Keratinocyte (primary cell): Measurements from ENCODE around the gene TIMP2. TPM values are rescaled to one million over a fixed set of nuclear protein-coding genes. Genes with fewer than 3 reads are reported as not detected.

Experiments
- DNase-seq: peaks from one replicate; pipeline ENCODE4 v3.0.0-alpha.2; 2011; ENCODE audit warnings: low read depth, missing footprints, low spot score
- FAIRE-seq: peaks from 2 replicates; lab custom pipeline; 2011; peaks lifted over from hg19 to GRCh38; lab: Jason Lieb, UNC
- H2AFZ ChIP-seq: 2 replicates; pipeline ENCODE4 v1.6.0; 2012; ENCODE audit warnings: low read length, control low read depth, inconsistent platforms; ENCODE audit not compliant: control insufficient read depth
- H3K27ac ChIP-seq: 2 replicates; pipeline ENCODE4 v1.5.1; 2011; ENCODE audit warnings: low read length; ENCODE audit not compliant: control insufficient read depth, insufficient read depth
- H3K27me3 ChIP-seq: 3 replicates; pipeline ENCODE4 v1.6.0; 2011; ENCODE audit warnings: low read length; ENCODE audit not compliant: control insufficient read depth, insufficient read depth; ENCODE audit errors: extremely low read depth
- H3K36me3 ChIP-seq, 2 experiments: 2 replicates in 1 of 2; 3 replicates in 1 of 2; pipeline ENCODE4 v1.5.1; 2011; ENCODE audit warnings: low read length in 2 of 2, mild to moderate bottlenecking in 1 of 2; ENCODE audit not compliant: control insufficient read depth in 2 of 2, insufficient read depth in 2 of 2; ENCODE audit errors: extremely low read depth in 1 of 2
- H3K4me1 ChIP-seq: 3 replicates; pipeline ENCODE4 v1.5.1; 2011; ENCODE audit warnings: low read length; ENCODE audit not compliant: control insufficient read depth, insufficient read depth; ENCODE audit errors: extremely low read depth
- H3K4me2 ChIP-seq: 3 replicates; pipeline ENCODE4 v1.6.0; 2011; ENCODE audit warnings: low read depth, low read length; ENCODE audit not compliant: control insufficient read depth, insufficient read depth; ENCODE audit errors: extremely low read depth
- H3K4me3 ChIP-seq, 3 experiments: fragments of 200-600 bp in 1 of 3; sonication (generic) in 1 of 3; 2 replicates in 2 of 3; 3 replicates in 1 of 3; pipeline ENCODE4 v1.5.1; 2011 to 2016; ENCODE audit warnings: low read length in 3 of 3, mild to moderate bottlenecking in 3 of 3, control low read depth in 2 of 3, inconsistent platforms in 1 of 3, low read depth in 1 of 3, mixed read lengths in 1 of 3, mixed run types in 1 of 3, moderate library complexity in 1 of 3; ENCODE audit not compliant: control insufficient read depth in 2 of 3, insufficient read depth in 2 of 3; ENCODE audit errors: extremely low read depth in 1 of 3
- H3K79me2 ChIP-seq: 2 replicates; pipeline ENCODE4 v1.6.0; 2012; ENCODE audit warnings: low read length; ENCODE audit not compliant: control insufficient read depth, insufficient read depth
- H3K9ac ChIP-seq: 3 replicates; pipeline ENCODE4 v1.6.0; 2011; ENCODE audit warnings: low read length; ENCODE audit not compliant: control insufficient read depth, insufficient read depth; ENCODE audit errors: extremely low read depth
- H3K9me1 ChIP-seq: 3 replicates; pipeline ENCODE4 v1.6.0; 2011; ENCODE audit warnings: low read length; ENCODE audit not compliant: control insufficient read depth, insufficient read depth; ENCODE audit errors: extremely low read depth
- H3K9me3 ChIP-seq: 2 replicates; pipeline ENCODE4 v1.5.1; 2012; ENCODE audit warnings: low read depth, low read length; ENCODE audit not compliant: control insufficient read depth
- H4K20me1 ChIP-seq: 3 replicates; pipeline ENCODE4 v1.6.0; 2011; ENCODE audit warnings: low read length; ENCODE audit not compliant: control insufficient read depth, insufficient read depth; ENCODE audit errors: extremely low read depth
- EZH2 ChIP-seq: IDR thresholded peaks from one replicate; pipeline ENCODE4 v1.6.1; 2012; ENCODE audit warnings: inconsistent platforms, mild to moderate bottlenecking, low read length, moderate library complexity
- dilution Hi-C: fragments of 300-500 bp; cut with MboI; formaldehyde crosslinking; loops from one replicate; pipeline ENCODE4 v1.7.0; 2020; ENCODE audit warnings: low sequenced_read_pairs; ENCODE audit not compliant: extremely low pct_ligation_motif_present
- polyA plus RNA-seq, 5 experiments: library from polyadenylated mRNA; depleted of rRNA in 3 of 5; stranded (reverse) in 3 of 5; stranded (forward) in 1 of 5; unstranded in 1 of 5; fragments of >200 nt; gene quantifications; 1 replicate in 1 of 5; 2 replicates in 3 of 5; 3 replicates in 1 of 5; pipeline versions ENCODE4 v1.2.1 to v1.2.3, GENCODE V29; 2011 to 2012; ENCODE audit warnings: missing spikeins in 2 of 5, low read depth in 1 of 5, low replicate concordance in 1 of 5
- TF ChIP-seq, protein P1 (sequence below), 3 experiments: IDR thresholded peaks in 1 of 3; conservative IDR thresholded peaks in 1 of 3; optimal IDR thresholded peaks in 1 of 3; 2 replicates in 2 of 3; 3 replicates in 1 of 3; pipeline versions ENCODE3 to v1.5.1; 2011; ENCODE audit warnings: low read length in 3 of 3, mild to moderate bottlenecking in 3 of 3, moderate library complexity in 2 of 3, control low read depth in 1 of 3, inconsistent platforms in 1 of 3; ENCODE audit not compliant: insufficient read depth in 2 of 3; ENCODE audit errors: extremely low read depth in 1 of 3

Gene TIMP2
- polyA plus RNA-seq, 1 donor (not counting 4 experiments of a cell fraction or from before 2014, with no cell fraction given) = 1.2 TPM

DNA sequence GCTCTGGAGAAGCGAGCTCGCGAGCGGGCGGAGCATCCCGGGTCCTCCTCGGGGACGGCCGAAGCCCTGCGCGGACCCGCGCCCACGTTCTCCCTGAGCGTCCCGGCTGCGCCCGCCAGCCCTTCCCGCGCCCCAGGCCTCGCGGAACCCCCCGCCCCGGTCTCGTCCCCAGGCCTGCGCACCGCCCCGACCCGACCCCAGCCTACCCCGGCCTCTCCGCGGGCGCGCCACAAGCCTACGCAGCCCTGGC is 84.7 kb downstream of the TIMP2 start:
- Histone ChIP-seq H3K4me3 (peak overlapping the region; percentile 67 to 89 (median 86)), H3K9me3 (no peaks in the 10 kb centered on the region), H3K9me1 (no peaks in the 10 kb centered on the region), H3K9ac (peak overlapping the region; percentile 94), H3K36me3 (peaks cover 15 to 28% of the 10 kb centered on the region in 2 experiments), H3K27me3 (no peaks in the 10 kb centered on the region), H4K20me1 (peaks cover 13% of the 10 kb centered on the region), H3K4me1 (peaks cover 18% of the 10 kb centered on the region), H2AFZ (no peak overlapping the region), H3K4me2 (peak overlapping the region; percentile 25), H3K27ac (peak overlapping the region; percentile 83), H3K79me2 (peaks cover 46% of the 10 kb centered on the region)
- dilution Hi-C loops = no loop called here
- DNase-seq (no peak), FAIRE-seq (no peak)
- TF ChIP-seq, protein P1, sequence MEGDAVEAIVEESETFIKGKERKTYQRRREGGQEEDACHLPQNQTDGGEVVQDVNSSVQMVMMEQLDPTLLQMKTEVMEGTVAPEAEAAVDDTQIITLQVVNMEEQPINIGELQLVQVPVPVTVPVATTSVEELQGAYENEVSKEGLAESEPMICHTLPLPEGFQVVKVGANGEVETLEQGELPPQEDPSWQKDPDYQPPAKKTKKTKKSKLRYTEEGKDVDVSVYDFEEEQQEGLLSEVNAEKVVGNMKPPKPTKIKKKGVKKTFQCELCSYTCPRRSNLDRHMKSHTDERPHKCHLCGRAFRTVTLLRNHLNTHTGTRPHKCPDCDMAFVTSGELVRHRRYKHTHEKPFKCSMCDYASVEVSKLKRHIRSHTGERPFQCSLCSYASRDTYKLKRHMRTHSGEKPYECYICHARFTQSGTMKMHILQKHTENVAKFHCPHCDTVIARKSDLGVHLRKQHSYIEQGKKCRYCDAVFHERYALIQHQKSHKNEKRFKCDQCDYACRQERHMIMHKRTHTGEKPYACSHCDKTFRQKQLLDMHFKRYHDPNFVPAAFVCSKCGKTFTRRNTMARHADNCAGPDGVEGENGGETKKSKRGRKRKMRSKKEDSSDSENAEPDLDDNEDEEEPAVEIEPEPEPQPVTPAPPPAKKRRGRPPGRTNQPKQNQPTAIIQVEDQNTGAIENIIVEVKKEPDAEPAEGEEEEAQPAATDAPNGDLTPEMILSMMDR (optimal IDR thresholded peaks at IDR 0.05 in 1 of 3, IDR thresholded peaks at IDR 0.05 in 1 of 3, conservative IDR thresholded peaks at IDR 0.05 in 1 of 3; ENCODE audit: extremely low read depth in 1 of 3, insufficient read depth in 2 of 3, low read length in 3 of 3) = no peak
- TF ChIP-seq EZH2 = no peak

DNA sequence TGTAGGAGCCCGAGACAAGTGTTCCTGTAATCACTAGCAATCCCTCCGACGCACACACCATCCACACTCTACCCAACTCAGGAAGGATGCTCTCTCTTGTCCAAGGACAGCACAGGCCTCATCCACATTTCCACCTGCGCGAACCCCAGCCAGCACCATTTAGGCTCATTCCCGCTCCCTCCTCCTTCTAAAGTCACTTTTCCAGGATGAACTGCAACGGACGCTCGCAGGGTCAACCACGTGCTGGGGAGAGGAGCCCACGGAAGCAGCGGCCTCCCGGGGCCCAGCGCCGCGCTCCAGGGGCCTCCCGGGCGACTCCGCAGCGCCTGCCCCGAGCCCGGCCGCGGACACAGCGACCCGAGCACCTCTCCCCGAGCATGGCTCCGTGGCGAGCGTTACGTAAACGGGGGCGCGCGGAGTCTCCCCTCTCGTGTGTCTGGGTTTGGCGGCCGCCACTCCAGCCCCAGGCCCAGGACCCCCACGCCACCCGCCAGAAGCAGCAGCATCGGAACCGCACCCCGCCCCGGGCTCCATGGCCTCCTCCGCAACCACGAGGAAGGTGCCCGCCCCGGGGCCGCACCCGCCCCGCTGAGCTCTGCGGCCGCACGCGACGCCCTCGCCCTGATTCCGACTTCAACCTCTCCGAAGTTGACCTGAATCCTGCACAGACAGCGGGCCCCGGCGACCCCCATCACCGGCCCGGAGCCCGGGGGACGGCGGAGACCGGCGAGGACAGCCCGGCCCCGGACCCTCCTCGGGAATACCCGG is 85.2 kb downstream of the TIMP2 start:
- Histone ChIP-seq H3K79me2 (peaks cover 50% of the 10 kb centered on the region), H3K4me1 (peaks cover 18% of the 10 kb centered on the region), H3K27me3 (no peaks in the 10 kb centered on the region), H4K20me1 (peaks cover 13% of the 10 kb centered on the region), H3K36me3 (peaks cover 20 to 33% of the 10 kb centered on the region in 2 experiments), H2AFZ (no peak overlapping the region), H3K27ac (peak overlapping the region; percentile 83), H3K9me1 (no peaks in the 10 kb centered on the region), H3K4me3 (peak overlapping the region; percentile 67 to 89 (median 86)), H3K4me2 (peak overlapping the region; percentile 67), H3K9ac (peak overlapping the region; percentile 94), H3K9me3 (no peaks in the 10 kb centered on the region)
- dilution Hi-C loops = no loop called here
- DNase-seq = no peak
- TF ChIP-seq, protein P1 (optimal IDR thresholded peaks at IDR 0.05 in 1 of 3, IDR thresholded peaks at IDR 0.05 in 1 of 3, conservative IDR thresholded peaks at IDR 0.05 in 1 of 3; ENCODE audit: extremely low read depth in 1 of 3, insufficient read depth in 2 of 3, low read length in 3 of 3) = no peak
- no peak for TF ChIP-seq EZH2
- FAIRE-seq = no peak
